ENCODE results near the gene AHNAK. TPM values are rescaled to one million over a fixed set of nuclear protein-coding genes. Genes with fewer than 3 reads are reported as not detected.

AHNAK gene
- total RNA-seq, 1 experiment from 2014 or later = 73.0 TPM

GRCh38 chr11:62433141-62433903 is 113.3 kb downstream of the AHNAK start:
- H3K27ac ChIP-seq (ENCODE audit: low read depth, low read length, poor library complexity, severe bottlenecking) = no peak overlapping the region
- ChIA-PET CTCF (interaction anchor here (0.7 kb wide), 1 partner anchor 8 kb away, joined by 5 read pairs; no protein-coding TSS in a partner anchor), POLR2A (ENCODE audit: low non-redundant PET) (no interaction called here)
- no peak for TF ChIP-seq EZH2 (IDR thresholded peaks at IDR 0.05; ENCODE audit: borderline replicate concordance, low read depth, low read length, poor library complexity, severe bottlenecking)
- no peak for TF ChIP-seq CTCF (conservative IDR thresholded peaks at IDR 0.05; ENCODE audit: low read depth, low read length)
- DNase-seq (ENCODE audit: low spot score) = no peak
- intact Hi-C loops (cut with micrococcal nuclease; ENCODE audit: unreplicated experiment) = no loop called here
- no peak overlapping the region for H3K4me3 ChIP-seq (ENCODE audit: low read depth, low read length, poor library complexity, severe bottlenecking)
- BruUV-seq (replicated peaks) = no TSS peak
- H3K36me3 ChIP-seq (ENCODE audit: insufficient read depth, low read length, poor library complexity, severe bottlenecking) = no peaks in the 10 kb centered on the region
- H3K4me1 ChIP-seq (ENCODE audit: insufficient read depth, low read length, poor library complexity, severe bottlenecking) = no peaks in the 10 kb centered on the region
- no peaks in the 10 kb centered on the region for H3K27me3 ChIP-seq (replicated peaks; ENCODE audit: insufficient read depth, low read depth, low read length, poor library complexity)
- no peaks in the 10 kb centered on the region for H3K9me3 ChIP-seq (ENCODE audit: low read depth, low read length, poor library complexity, severe bottlenecking)

- POLR2A ChIA-PET (ENCODE audit: low non-redundant PET) = no interaction called here
- no peak for TF ChIP-seq CTCF (conservative IDR thresholded peaks at IDR 0.05; ENCODE audit: low read depth, low read length)
- TF ChIP-seq EZH2 (IDR thresholded peaks at IDR 0.05; ENCODE audit: borderline replicate concordance, low read depth, low read length, poor library complexity, severe bottlenecking) = no peak
- H3K27me3 ChIP-seq (replicated peaks; ENCODE audit: insufficient read depth, low read depth, low read length, poor library complexity) = no peaks in the 10 kb centered on the region
- DNase-seq (ENCODE audit: low spot score) = no peak
- H3K4me1 ChIP-seq (ENCODE audit: insufficient read depth, low read length, poor library complexity, severe bottlenecking) = no peaks in the 10 kb centered on the region
- CTCF ChIA-PET = no interaction called here
- BruUV-seq (replicated peaks) = no TSS peak
- no peaks in the 10 kb centered on the region for H3K36me3 ChIP-seq (ENCODE audit: insufficient read depth, low read length, poor library complexity, severe bottlenecking)
- H3K4me3 ChIP-seq (ENCODE audit: low read depth, low read length, poor library complexity, severe bottlenecking) = no peak overlapping the region
- intact Hi-C loops (cut with micrococcal nuclease; ENCODE audit: unreplicated experiment) = no loop called here
- H3K9me3 ChIP-seq (ENCODE audit: low read depth, low read length, poor library complexity, severe bottlenecking) = no peaks in the 10 kb centered on the region
- no peak overlapping the region for H3K27ac ChIP-seq (ENCODE audit: low read depth, low read length, poor library complexity, severe bottlenecking)
Measured at GRCh38 chr11:62432695-62433094, 113.9 kb downstream of the AHNAK start.

DNA sequence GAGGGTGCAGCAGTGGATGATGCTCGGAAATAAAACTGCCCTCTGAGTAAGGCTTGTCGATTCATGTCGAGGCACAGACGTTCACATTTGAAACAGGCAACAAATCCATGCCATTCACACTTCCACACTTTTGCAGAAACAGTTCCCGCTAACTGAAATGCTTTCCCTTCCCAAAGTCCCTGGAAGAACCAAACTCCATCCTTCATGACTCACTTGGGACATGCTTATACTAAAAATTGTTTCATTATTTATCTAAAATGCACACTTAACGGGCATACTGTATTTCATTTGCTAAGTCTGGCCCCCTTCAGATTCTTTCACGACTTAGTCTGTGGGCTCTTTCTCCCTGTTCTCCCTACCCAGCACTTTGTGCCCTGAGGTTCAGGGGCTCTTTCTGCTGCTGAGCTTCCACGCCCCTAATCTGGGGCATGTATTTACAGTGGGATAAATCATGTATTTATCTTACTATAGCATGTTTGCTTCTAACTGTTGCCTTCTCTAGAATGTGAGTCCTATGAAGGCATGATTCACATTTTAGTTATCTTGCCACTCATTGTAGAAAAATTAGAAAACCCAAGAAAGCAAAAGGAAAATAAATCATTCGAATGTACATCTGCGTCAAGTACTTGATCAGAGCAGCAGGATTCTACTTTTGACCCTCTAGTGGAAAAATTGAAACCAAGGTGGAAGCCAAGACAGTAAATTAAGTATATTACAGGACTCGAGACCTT is 115.3 kb downstream of the AHNAK start:
- no peak overlapping the region for H3K27ac ChIP-seq (ENCODE audit: low read depth, low read length, poor library complexity, severe bottlenecking)
- H3K9me3 ChIP-seq (ENCODE audit: low read depth, low read length, poor library complexity, severe bottlenecking) = no peaks in the 10 kb centered on the region
- CTCF ChIA-PET = no interaction called here
- no peaks in the 10 kb centered on the region for H3K27me3 ChIP-seq (replicated peaks; ENCODE audit: insufficient read depth, low read depth, low read length, poor library complexity)
- H3K4me1 ChIP-seq (ENCODE audit: insufficient read depth, low read length, poor library complexity, severe bottlenecking) = no peaks in the 10 kb centered on the region
- BruUV-seq (replicated peaks) = no TSS peak
- H3K36me3 ChIP-seq (ENCODE audit: insufficient read depth, low read length, poor library complexity, severe bottlenecking) = no peaks in the 10 kb centered on the region
- DNase-seq (ENCODE audit: low spot score) = no peak
- intact Hi-C loops (cut with micrococcal nuclease; ENCODE audit: unreplicated experiment) = no loop called here
- H3K4me3 ChIP-seq (ENCODE audit: low read depth, low read length, poor library complexity, severe bottlenecking) = no peak overlapping the region
- POLR2A ChIA-PET (ENCODE audit: low non-redundant PET) = no interaction called here
- TF ChIP-seq CTCF (conservative IDR thresholded peaks at IDR 0.05; ENCODE audit: low read depth, low read length) (no peak), EZH2 (IDR thresholded peaks at IDR 0.05; ENCODE audit: borderline replicate concordance, low read depth, low read length, poor library complexity, severe bottlenecking) (no peak)

Measured in A673 (cell line).